CD4-positive, alpha-beta memory T cell (primary cell): ENCODE data around the gene GTPBP6. TPM values are rescaled to one million over a fixed set of nuclear protein-coding genes. Genes with fewer than 3 reads are reported as not detected.

Experiments used
- CTCF ChIA-PET: fragments of 350-600 bp; sonication (Branson Sonifier 250); formaldehyde crosslinking; loops from one replicate; lab custom pipeline; 2021; ENCODE audit warnings: inconsistent platforms; ENCODE audit not compliant: partially characterized antibody; lab: Charles Lee
- POLR2A ChIA-PET: fragments of 350-600 bp; sonication (Branson Sonifier 250); formaldehyde crosslinking; loops from one replicate; lab custom pipeline; 2021; ENCODE audit not compliant: partially characterized antibody; lab: Charles Lee
- DNase-seq, 5 donors: peaks; one replicate each; pipeline versions ENCODE4 v3.0.0 to v3.0.0-alpha.2; 2020 to 2022; ENCODE audit warnings: mixed read lengths in 1 of 5
- H3K27ac ChIP-seq: one replicate; pipeline ENCODE4 v1.7.0; 2013; ENCODE audit warnings: low read depth, low read length
- H3K27me3 ChIP-seq: 2 replicates; pipeline ENCODE4 v1.7.0; 2013; ENCODE audit warnings: mild to moderate bottlenecking, low read length, moderate library complexity; ENCODE audit not compliant: insufficient read depth
- H3K36me3 ChIP-seq: 2 replicates; pipeline ENCODE4 v1.7.0; 2013; ENCODE audit warnings: mild to moderate bottlenecking, low read length, moderate library complexity; ENCODE audit not compliant: insufficient read depth
- H3K4me1 ChIP-seq: 2 replicates; pipeline ENCODE4 v1.7.0; 2013; ENCODE audit warnings: mild to moderate bottlenecking, low read length, moderate library complexity; ENCODE audit not compliant: insufficient read depth
- H3K4me3 ChIP-seq, 2 donors: one replicate each; pipeline ENCODE4 v1.7.0; 2013; ENCODE audit warnings: low read length in 2 of 2, mild to moderate bottlenecking in 1 of 2
- H3K9me3 ChIP-seq, 2 donors: one replicate each; pipeline ENCODE4 v1.7.0; 2013; ENCODE audit warnings: low read length in 2 of 2, control low read depth in 1 of 2; ENCODE audit not compliant: control insufficient read depth in 1 of 2
- H3K27ac Mint-ChIP-seq, 7 donors: one replicate each; pipeline ENCODE4 v1.8.0; 2020 to 2021; ENCODE audit warnings: mixed read lengths in 7 of 7, mild to moderate bottlenecking in 6 of 7, inconsistent platforms in 3 of 7, moderate library complexity in 3 of 7
- H3K27me3 Mint-ChIP-seq, 2 donors: one replicate each; pipeline ENCODE4 v1.8.0; 2020 to 2021; ENCODE audit warnings: mixed read lengths in 2 of 2
- H3K36me3 Mint-ChIP-seq, 2 donors: one replicate each; pipeline ENCODE4 v1.8.0; 2020 to 2021; ENCODE audit warnings: mixed read lengths in 2 of 2, inconsistent platforms in 1 of 2, mild to moderate bottlenecking in 1 of 2
- H3K4me1 Mint-ChIP-seq, 4 donors: one replicate each; pipeline ENCODE4 v1.8.0; 2020 to 2021; ENCODE audit warnings: mixed read lengths in 4 of 4, mild to moderate bottlenecking in 1 of 4
- H3K4me3 Mint-ChIP-seq, 8 donors: one replicate each; pipeline ENCODE4 v1.8.0; 2020 to 2021; ENCODE audit warnings: mixed read lengths in 8 of 8, mild to moderate bottlenecking in 7 of 8, moderate library complexity in 6 of 8, inconsistent platforms in 3 of 8
- H3K9me3 Mint-ChIP-seq, 8 donors: one replicate each; pipeline ENCODE4 v1.8.0; 2020 to 2021; ENCODE audit warnings: mixed read lengths in 8 of 8, mild to moderate bottlenecking in 5 of 8, inconsistent platforms in 3 of 8, moderate library complexity in 1 of 8
- intact Hi-C: fragments of 100-400 bp; cut with micrococcal nuclease; formaldehyde crosslinking; loops from one replicate; pipeline ENCODE4 v1.15.1; 2023
- polyA plus RNA-seq, 2 donors: library from polyadenylated mRNA; unstranded; fragments of 300-500 nt; fragmentation: Illumina TruSeq; gene quantifications; one replicate each; pipeline ENCODE4 v1.2.3, GENCODE V29; 2021
- total RNA-seq, 2 experiments: library from RNA; stranded (reverse); gene quantifications; one replicate each; pipeline ENCODE4 v1.2.3, GENCODE V29; 2021

GTPBP6 gene
- total and polyA plus RNA-seq, 4 experiments from 2014 or later = 34.8 to 79.3 (median 63.3) TPM

- no peaks in the 10 kb centered on the region for H3K9me3 ChIP-seq
- H3K4me1 Mint-ChIP-seq = peaks cover 0 to 4% (median 0%) of the 10 kb centered on the region in 4 donors
- H3K36me3 ChIP-seq = no peaks in the 10 kb centered on the region
- POLR2A ChIA-PET = no interaction called here
- H3K27me3 ChIP-seq = no peaks in the 10 kb centered on the region
- H3K36me3 Mint-ChIP-seq = peaks cover 4 to 10% of the 10 kb centered on the region in 2 donors
- H3K27ac Mint-ChIP-seq = no peak overlapping the region
- CTCF ChIA-PET = no interaction called here
- no peaks in the 10 kb centered on the region for H3K27me3 Mint-ChIP-seq
- no peak overlapping the region for H3K4me3 ChIP-seq
- H3K4me3 Mint-ChIP-seq = no peak overlapping the region
- H3K4me1 ChIP-seq = no peaks in the 10 kb centered on the region
- intact Hi-C loops = no loop called here
- H3K27ac ChIP-seq = no peak overlapping the region
- H3K9me3 Mint-ChIP-seq = peaks cover 0 to 2% (median 0%) of the 10 kb centered on the region in 8 donors
- no peak for DNase-seq
Observed at GRCh38 chrX:346034-346813, 27.6 kb upstream of the GTPBP6 start.

- no peak overlapping the region for H3K27ac ChIP-seq
- no peaks in the 10 kb centered on the region for H3K36me3 ChIP-seq
- intact Hi-C loops = no loop called here
- ChIA-PET CTCF (no interaction called here), POLR2A (no interaction called here)
- Mint-ChIP-seq H3K4me1 (peaks cover 0 to 2% (median 0%) of the 10 kb centered on the region in 4 donors), H3K27ac (no peak overlapping the region), H3K36me3 (peaks cover 4 to 10% of the 10 kb centered on the region in 2 donors), H3K4me3 (no peak overlapping the region), H3K27me3 (no peaks in the 10 kb centered on the region), H3K9me3 (peaks cover 0 to 2% (median 0%) of the 10 kb centered on the region in 8 donors)
- no peaks in the 10 kb centered on the region for H3K4me1 ChIP-seq
- no peak for DNase-seq
- no peak overlapping the region for H3K4me3 ChIP-seq
- no peaks in the 10 kb centered on the region for H3K9me3 ChIP-seq
- H3K27me3 ChIP-seq = no peaks in the 10 kb centered on the region
Observed at GRCh38 chrX:345020-345925, 26.7 kb upstream of the GTPBP6 start.

DNA sequence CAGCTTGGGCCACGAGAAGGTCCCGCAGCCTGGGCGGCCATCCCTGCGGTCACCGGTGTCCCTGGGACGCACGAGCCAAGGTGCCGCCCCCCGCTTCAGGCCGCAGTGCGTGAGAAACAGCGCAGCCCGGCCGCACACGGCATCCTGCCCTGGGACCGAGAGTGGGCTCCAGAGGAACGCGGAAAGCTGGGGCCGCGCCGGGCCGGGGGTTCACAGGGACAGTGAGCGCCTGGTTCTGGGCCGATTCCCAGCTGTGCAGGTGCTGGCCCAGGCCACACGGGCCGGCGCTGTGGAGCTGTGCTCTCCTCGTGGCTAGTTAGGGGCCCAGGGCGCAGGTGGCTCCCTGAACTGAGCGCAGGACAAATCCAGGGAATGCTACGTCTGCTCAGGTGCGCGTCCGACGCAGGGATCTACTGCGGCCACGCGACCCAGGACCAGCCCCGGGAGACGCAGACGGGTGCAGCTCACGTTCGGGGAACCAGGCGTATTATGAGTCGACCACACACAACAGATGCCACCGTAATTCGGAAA, 25.8 kb upstream of the GTPBP6 start:
- no peak for DNase-seq
- H3K4me1 Mint-ChIP-seq = no peaks in the 10 kb centered on the region
- H3K27ac Mint-ChIP-seq = no peak overlapping the region
- H3K4me3 ChIP-seq = no peak overlapping the region
- CTCF ChIA-PET = no interaction called here
- no peak overlapping the region for H3K4me3 Mint-ChIP-seq
- no peaks in the 10 kb centered on the region for H3K4me1 ChIP-seq
- H3K27me3 ChIP-seq = no peaks in the 10 kb centered on the region
- no peak overlapping the region for H3K27ac ChIP-seq
- no peaks in the 10 kb centered on the region for H3K36me3 ChIP-seq
- no peaks in the 10 kb centered on the region for H3K27me3 Mint-ChIP-seq
- peaks cover 4 to 10% of the 10 kb centered on the region in 2 donors for H3K36me3 Mint-ChIP-seq
- H3K9me3 ChIP-seq = no peaks in the 10 kb centered on the region
- H3K9me3 Mint-ChIP-seq = peaks cover 0 to 2% (median 0%) of the 10 kb centered on the region in 8 donors
- POLR2A ChIA-PET = no interaction called here
- intact Hi-C loops = no loop called here

GRCh38 chrX:341541-342101, 23.0 kb upstream of the GTPBP6 start:
- Histone ChIP-seq H3K4me3 (no peak overlapping the region), H3K9me3 (no peaks in the 10 kb centered on the region), H3K27me3 (no peaks in the 10 kb centered on the region), H3K4me1 (no peaks in the 10 kb centered on the region), H3K36me3 (no peaks in the 10 kb centered on the region), H3K27ac (no peak overlapping the region)
- intact Hi-C loops = no loop called here
- Mint-ChIP-seq H3K9me3 (peaks cover 0 to 4% (median 0%) of the 10 kb centered on the region in 8 donors), H3K4me1 (no peaks in the 10 kb centered on the region), H3K27ac (no peak overlapping the region), H3K27me3 (no peaks in the 10 kb centered on the region), H3K36me3 (peaks cover 12 to 16% of the 10 kb centered on the region in 2 donors), H3K4me3 (no peak overlapping the region)
- ChIA-PET POLR2A (no interaction called here), CTCF (no interaction called here)
- no peak for DNase-seq

DNA sequence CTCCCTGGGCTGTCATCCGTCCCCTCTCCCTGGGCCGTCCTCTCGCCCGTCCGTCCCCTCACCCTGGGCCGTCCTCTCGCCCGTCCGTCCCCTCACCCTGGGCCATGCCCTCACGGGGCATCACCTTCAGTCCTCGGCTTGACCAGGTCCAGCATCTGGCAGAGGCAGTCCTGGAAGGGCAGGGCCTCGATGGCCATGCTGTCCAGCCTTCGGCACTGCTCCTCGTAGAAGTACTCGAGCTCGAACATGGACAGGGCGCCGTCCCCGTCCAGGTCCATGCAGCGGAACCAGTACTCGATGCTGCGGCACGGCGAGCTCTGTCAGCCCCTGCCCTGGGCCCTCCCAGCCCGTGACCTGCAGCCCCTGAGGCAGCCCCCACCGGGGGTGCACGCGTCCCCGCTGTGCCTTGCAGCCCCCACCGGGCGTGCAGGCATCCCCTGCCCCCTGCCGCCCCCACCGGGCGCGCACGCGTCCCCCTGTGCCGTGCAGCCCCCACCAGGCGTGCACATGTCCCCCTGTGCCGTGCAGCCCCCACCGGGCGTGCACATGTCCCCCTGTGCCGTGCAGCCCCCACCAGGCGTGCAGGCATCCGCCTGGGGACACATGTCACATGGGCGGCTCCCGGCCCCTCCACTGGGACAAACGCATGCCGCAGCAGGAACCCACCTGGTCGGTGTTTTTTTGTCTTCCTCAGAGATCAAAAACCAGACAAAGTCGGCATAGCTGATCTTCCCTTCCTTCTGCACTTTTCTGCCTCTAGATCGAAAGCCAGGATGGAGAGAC, 22.2 kb upstream of the GTPBP6 start:
- Histone ChIP-seq H3K4me1 (no peaks in the 10 kb centered on the region), H3K27me3 (no peaks in the 10 kb centered on the region), H3K9me3 (no peaks in the 10 kb centered on the region), H3K36me3 (no peaks in the 10 kb centered on the region), H3K4me3 (no peak overlapping the region), H3K27ac (no peak overlapping the region)
- peaks cover 17 to 22% of the 10 kb centered on the region in 2 donors for H3K36me3 Mint-ChIP-seq
- no peaks in the 10 kb centered on the region for H3K27me3 Mint-ChIP-seq
- H3K27ac Mint-ChIP-seq = no peak overlapping the region
- ChIA-PET POLR2A (no interaction called here), CTCF (no interaction called here)
- peak overlapping the region in 1 of 8 donors; percentile 48 for H3K4me3 Mint-ChIP-seq
- intact Hi-C loops = no loop called here
- H3K4me1 Mint-ChIP-seq = no peaks in the 10 kb centered on the region
- H3K9me3 Mint-ChIP-seq = peaks cover 0 to 4% (median 0%) of the 10 kb centered on the region in 8 donors
- DNase-seq = no peak

- Histone ChIP-seq H3K4me3 (no peak overlapping the region), H3K4me1 (no peaks in the 10 kb centered on the region), H3K27me3 (no peaks in the 10 kb centered on the region), H3K27ac (no peak overlapping the region), H3K36me3 (no peaks in the 10 kb centered on the region), H3K9me3 (no peaks in the 10 kb centered on the region)
- no peak for DNase-seq
- CTCF ChIA-PET = no interaction called here
- H3K27me3 Mint-ChIP-seq = no peaks in the 10 kb centered on the region
- peaks cover 0 to 4% (median 0%) of the 10 kb centered on the region in 8 donors for H3K9me3 Mint-ChIP-seq
- no peak overlapping the region for H3K4me3 Mint-ChIP-seq
- no peaks in the 10 kb centered on the region for H3K4me1 Mint-ChIP-seq
- peaks cover 17 to 26% of the 10 kb centered on the region in 2 donors for H3K36me3 Mint-ChIP-seq
- intact Hi-C loops = no loop called here
- H3K27ac Mint-ChIP-seq = no peak overlapping the region
- POLR2A ChIA-PET = no interaction called here
Observed at GRCh38 chrX:340121-340520, 21.5 kb upstream of the GTPBP6 start.
